DOHH2 (cell line): Measurements from ENCODE around the gene HOXB8.

Experiments
- H3F3A ChIP-seq: fragments of 200-600 bp; sonication (generic), shearing (Covaris generic); 2 replicates; pipeline ENCODE4 v1.6.0; 2016; ENCODE audit warnings: antibody characterized with exemption, mild to moderate bottlenecking; ENCODE audit not compliant: control insufficient read depth, insufficient read depth
- H3K27ac ChIP-seq: fragments of 200-600 bp; sonication (generic); 2 replicates; pipeline ENCODE4 v1.5.1; 2014; ENCODE audit warnings: low read depth, mild to moderate bottlenecking, low read length, moderate library complexity
- H3K27me3 ChIP-seq: fragments of 200-600 bp; sonication (generic); 2 replicates; pipeline ENCODE4 v1.6.1; 2014; ENCODE audit warnings: mild to moderate bottlenecking, low read length, mixed read lengths; ENCODE audit not compliant: control insufficient read depth
- H3K36me3 ChIP-seq: fragments of 200-600 bp; sonication (generic); 2 replicates; pipeline ENCODE4 v1.6.1; 2014; ENCODE audit warnings: mild to moderate bottlenecking, low read length, moderate library complexity, mixed read lengths; ENCODE audit not compliant: control insufficient read depth
- H3K4me1 ChIP-seq: fragments of 200-600 bp; sonication (generic); 2 replicates; pipeline ENCODE4 v1.6.1; 2014; ENCODE audit warnings: mild to moderate bottlenecking, low read length, mixed read lengths; ENCODE audit not compliant: control insufficient read depth
- H3K4me2 ChIP-seq: fragments of 200-600 bp; sonication (generic); 2 replicates; pipeline ENCODE4 v1.6.0; 2014; ENCODE audit warnings: mild to moderate bottlenecking, low read length, moderate library complexity
- H3K4me3 ChIP-seq: fragments of 200-600 bp; sonication (generic); 2 replicates; pipeline ENCODE4 v1.5.1; 2014; ENCODE audit warnings: mild to moderate bottlenecking, low read length, mixed read lengths
- H3K79me2 ChIP-seq: fragments of 200-600 bp; sonication (generic); 2 replicates; pipeline ENCODE4 v1.6.1; 2014; ENCODE audit warnings: mild to moderate bottlenecking, low read length, mixed read lengths; ENCODE audit not compliant: control insufficient read depth
- H3K9me2 ChIP-seq: fragments of 200-600 bp; sonication (generic); replicated peaks from 2 replicates; pipeline ENCODE4 v1.6.1; 2014; ENCODE audit warnings: mild to moderate bottlenecking, low read length, mixed read lengths; ENCODE audit not compliant: control insufficient read depth
- H3K9me3 ChIP-seq: fragments of 200-600 bp; sonication (generic); 2 replicates; pipeline ENCODE4 v1.6.1; 2014; ENCODE audit warnings: antibody characterized with exemption, low read length, mixed read lengths; ENCODE audit not compliant: control insufficient read depth, insufficient read depth
- H4K20me1 ChIP-seq: fragments of 200-600 bp; sonication (generic); 2 replicates; pipeline ENCODE4 v1.6.0; 2014; ENCODE audit warnings: low read depth, mild to moderate bottlenecking, antibody characterized with exemption, low read length, moderate library complexity; ENCODE audit not compliant: control insufficient read depth, insufficient read depth
- EZH2phosphoT487 ChIP-seq: fragments of 200-600 bp; sonication (generic); IDR thresholded peaks from 2 replicates; pipeline ENCODE4 v1.6.1; 2017; ENCODE audit warnings: borderline replicate concordance, mild to moderate bottlenecking, antibody characterized with exemption, low read length, moderate library complexity, mixed read lengths
- TF ChIP-seq, protein P1 (sequence below): fragments of 200-600 bp; sonication (generic); IDR thresholded peaks from one replicate; pipeline ENCODE4 v1.5.1; 2014; ENCODE audit warnings: antibody characterized with exemption, mild to moderate bottlenecking, low read depth, low read length; ENCODE audit not compliant: poor library complexity, severe bottlenecking

Gene HOXB8

DNA sequence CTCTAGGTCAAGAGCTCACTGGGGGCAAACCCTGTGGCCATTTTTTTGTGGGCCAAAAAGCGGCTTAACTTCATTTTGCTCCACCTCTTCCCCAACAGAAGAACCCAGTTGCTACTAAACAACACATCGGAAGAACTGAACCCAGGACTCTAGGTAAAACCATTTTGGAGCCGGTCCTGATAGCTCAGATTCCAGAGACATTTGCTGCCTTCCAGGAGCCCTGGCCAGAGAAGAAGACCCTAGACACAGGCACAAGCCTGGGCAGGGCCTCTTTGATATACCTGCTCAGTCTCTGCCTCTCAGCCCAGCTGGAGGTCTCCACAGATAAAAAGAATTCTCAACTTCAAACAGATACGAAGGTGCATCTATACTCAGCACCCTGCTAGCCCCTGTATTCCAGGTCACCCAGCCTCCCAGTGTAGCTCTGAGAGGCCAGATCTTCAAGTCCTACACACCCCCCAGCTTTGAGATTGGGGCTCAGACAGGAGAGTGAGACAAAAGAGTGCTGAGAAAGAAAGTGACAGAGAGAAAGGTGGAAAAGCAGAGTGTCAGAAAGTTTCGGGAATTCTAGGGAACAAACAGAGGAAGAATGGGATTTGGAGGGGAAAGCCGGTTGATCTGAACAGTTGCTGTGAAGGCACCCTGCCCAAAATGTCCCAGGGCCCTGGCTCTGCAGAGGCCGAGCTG lies 17.6 kb upstream of the HOXB8 start:
- no peaks in the 10 kb centered on the region for H3K79me2 ChIP-seq
- H3K4me3 ChIP-seq = no peak overlapping the region
- H3K27me3 ChIP-seq = peaks cover 54% of the 10 kb centered on the region
- TF ChIP-seq, protein P1, sequence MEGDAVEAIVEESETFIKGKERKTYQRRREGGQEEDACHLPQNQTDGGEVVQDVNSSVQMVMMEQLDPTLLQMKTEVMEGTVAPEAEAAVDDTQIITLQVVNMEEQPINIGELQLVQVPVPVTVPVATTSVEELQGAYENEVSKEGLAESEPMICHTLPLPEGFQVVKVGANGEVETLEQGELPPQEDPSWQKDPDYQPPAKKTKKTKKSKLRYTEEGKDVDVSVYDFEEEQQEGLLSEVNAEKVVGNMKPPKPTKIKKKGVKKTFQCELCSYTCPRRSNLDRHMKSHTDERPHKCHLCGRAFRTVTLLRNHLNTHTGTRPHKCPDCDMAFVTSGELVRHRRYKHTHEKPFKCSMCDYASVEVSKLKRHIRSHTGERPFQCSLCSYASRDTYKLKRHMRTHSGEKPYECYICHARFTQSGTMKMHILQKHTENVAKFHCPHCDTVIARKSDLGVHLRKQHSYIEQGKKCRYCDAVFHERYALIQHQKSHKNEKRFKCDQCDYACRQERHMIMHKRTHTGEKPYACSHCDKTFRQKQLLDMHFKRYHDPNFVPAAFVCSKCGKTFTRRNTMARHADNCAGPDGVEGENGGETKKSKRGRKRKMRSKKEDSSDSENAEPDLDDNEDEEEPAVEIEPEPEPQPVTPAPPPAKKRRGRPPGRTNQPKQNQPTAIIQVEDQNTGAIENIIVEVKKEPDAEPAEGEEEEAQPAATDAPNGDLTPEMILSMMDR = no peak
- no peak for TF ChIP-seq EZH2phosphoT487
- no peak overlapping the region for H3K4me2 ChIP-seq
- no peak overlapping the region for H3K27ac ChIP-seq
- H3K9me2 ChIP-seq = no peaks in the 10 kb centered on the region
- no peaks in the 10 kb centered on the region for H3K36me3 ChIP-seq
- H3K9me3 ChIP-seq = no peaks in the 10 kb centered on the region
- H4K20me1 ChIP-seq = no peaks in the 10 kb centered on the region
- peaks cover 8% of the 10 kb centered on the region for H3K4me1 ChIP-seq
- H3F3A ChIP-seq = no peaks in the 10 kb centered on the region

DNA sequence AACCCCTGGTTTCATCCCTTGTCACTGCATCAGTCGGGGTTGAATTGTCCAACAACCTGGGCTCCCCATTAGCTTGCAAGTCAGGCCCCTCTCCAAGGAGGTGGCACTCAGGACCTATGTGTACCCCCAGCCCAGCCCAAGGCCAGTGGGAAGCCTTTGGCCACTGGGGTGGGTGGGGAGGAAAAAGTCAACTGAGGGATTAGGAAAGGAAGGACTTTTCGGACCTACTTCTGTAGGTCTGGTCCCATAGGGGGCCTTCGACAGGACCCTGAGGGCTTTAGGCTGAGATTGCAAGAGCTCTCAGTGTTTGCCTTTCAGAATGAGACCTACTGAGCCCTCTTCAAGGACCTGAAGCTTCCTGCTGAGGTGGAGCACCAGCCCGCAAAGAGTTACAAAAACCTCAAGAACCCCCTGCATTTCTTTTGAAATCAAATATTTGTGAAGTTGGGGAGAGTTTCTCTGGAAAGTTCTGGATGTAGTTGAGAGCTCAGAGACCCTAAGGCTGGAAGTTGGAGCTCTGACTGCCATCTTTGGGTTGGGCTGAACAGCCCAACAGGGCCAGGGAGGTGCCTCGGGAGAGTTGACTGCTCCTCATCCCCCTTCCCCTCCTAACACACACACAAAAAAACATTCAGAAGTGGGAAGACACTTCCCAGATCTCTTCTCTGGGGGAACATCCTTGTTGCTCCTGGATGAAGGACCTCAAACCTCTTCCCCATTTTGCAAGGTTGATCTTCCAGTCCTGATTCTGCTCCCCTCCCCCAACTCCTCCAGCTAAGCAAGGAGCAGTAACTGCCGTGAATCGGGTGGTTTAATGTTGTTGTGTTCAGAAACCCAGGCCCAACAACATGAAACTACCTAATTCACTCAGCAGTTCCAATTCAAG lies 16.8 kb upstream of the HOXB8 start:
- Histone ChIP-seq H3K4me3 (no peak overlapping the region), H3K36me3 (no peaks in the 10 kb centered on the region), H3K9me2 (no peaks in the 10 kb centered on the region), H3K27ac (no peak overlapping the region), H3K27me3 (peaks cover 54% of the 10 kb centered on the region), H3K4me2 (no peak overlapping the region), H4K20me1 (no peaks in the 10 kb centered on the region), H3K9me3 (no peaks in the 10 kb centered on the region), H3F3A (no peaks in the 10 kb centered on the region), H3K79me2 (no peaks in the 10 kb centered on the region), H3K4me1 (peaks cover 8% of the 10 kb centered on the region)
- TF ChIP-seq EZH2phosphoT487 = no peak
- TF ChIP-seq, protein P1 = no peak

DNA sequence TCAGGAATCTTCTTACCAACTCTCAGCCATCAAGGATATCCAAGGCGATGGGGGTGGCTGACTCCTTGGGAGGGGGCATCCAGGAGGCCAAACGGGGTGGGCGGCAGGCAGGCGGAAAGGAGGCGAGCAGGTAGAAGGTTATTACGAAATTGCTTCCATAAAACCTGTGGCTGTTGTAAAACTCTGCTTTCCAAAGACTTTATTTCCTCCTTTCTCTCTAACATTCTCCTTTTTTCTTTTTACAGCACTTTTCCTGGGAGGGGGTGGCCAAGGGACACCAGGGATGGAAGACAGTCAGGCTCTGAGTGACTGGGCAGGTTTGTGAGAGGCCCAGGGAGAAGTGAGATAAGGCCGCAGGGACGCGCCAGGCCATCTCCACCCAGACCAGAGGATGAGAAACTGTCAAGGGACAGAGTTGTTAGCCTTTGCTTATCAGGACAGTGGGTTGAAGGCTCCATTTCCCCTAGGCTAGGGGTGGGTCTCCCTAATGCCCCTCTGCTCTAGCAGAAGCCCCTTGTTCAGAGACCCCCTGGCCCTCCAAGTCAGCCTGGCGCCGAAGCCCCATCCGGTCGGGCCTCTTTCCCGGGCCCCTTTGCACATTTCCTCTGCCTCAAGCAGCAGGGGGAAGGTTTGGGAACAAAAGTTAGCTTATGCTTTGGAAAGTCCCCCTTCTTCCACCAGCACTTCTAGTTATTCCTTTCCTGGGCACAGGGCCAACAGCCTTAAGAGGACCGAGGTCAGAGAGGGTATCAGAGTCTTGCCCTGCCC lies 16.0 kb upstream of the HOXB8 start:
- no peaks in the 10 kb centered on the region for H3K9me3 ChIP-seq
- H3K4me1 ChIP-seq = peaks cover 6% of the 10 kb centered on the region
- H3K27me3 ChIP-seq = peaks cover 54% of the 10 kb centered on the region
- H3K79me2 ChIP-seq = no peaks in the 10 kb centered on the region
- no peaks in the 10 kb centered on the region for H3F3A ChIP-seq
- no peak overlapping the region for H3K4me2 ChIP-seq
- H4K20me1 ChIP-seq = no peaks in the 10 kb centered on the region
- no peaks in the 10 kb centered on the region for H3K9me2 ChIP-seq
- H3K27ac ChIP-seq = no peak overlapping the region
- H3K4me3 ChIP-seq = no peak overlapping the region
- no peaks in the 10 kb centered on the region for H3K36me3 ChIP-seq
- no peak for TF ChIP-seq EZH2phosphoT487
- TF ChIP-seq, protein P1 = no peak
